Dendritic cell treated with granulocyte-macrophage colony-stimulating factor and Interleukin-4, amounts not matched to agents 40 ng/mL and 50 ng/mL, for 4 days (primary cell): ENCODE measurements around the gene PIAS1.
"Not testable (repeated sequence)": the region's sequence is repeated elsewhere in the genome, so short reads cannot be mapped to it uniquely, and the experiment has no call there.

Source experiments
- H3K27ac Mint-ChIP-seq: one replicate; pipeline ENCODE4 v1.8.0; 2022; ENCODE audit warnings: mild to moderate bottlenecking, mixed read lengths
- H3K27me3 Mint-ChIP-seq: one replicate; pipeline ENCODE4 v1.8.0; 2022; ENCODE audit warnings: mild to moderate bottlenecking, mixed read lengths
- H3K36me3 Mint-ChIP-seq: one replicate; pipeline ENCODE4 v1.8.0; 2022; ENCODE audit warnings: low read depth, mixed read lengths
- H3K4me1 Mint-ChIP-seq: one replicate; pipeline ENCODE4 v1.8.0; 2022; ENCODE audit warnings: low read depth, mixed read lengths
- H3K4me3 Mint-ChIP-seq: one replicate; pipeline ENCODE4 v1.8.0; 2022; ENCODE audit warnings: mild to moderate bottlenecking, moderate library complexity, mixed read lengths
- H3K9me3 Mint-ChIP-seq: one replicate; pipeline ENCODE4 v1.8.0; 2022; ENCODE audit warnings: mixed read lengths
- intact Hi-C: fragments of 100-400 bp; cut with micrococcal nuclease; formaldehyde crosslinking; loops from one replicate; pipeline ENCODE4 v1.15.0; 2022

The PIAS1 gene

GRCh38 chr15:68053701-68054627 is at the start of gene PIAS1:
Gene PIAS1, plus strand, starts transcription at chr15:68054315. Its CDS starts 12 bp downstream, at chr15:68054327.
- no peaks in the 10 kb centered on the region for H3K9me3 Mint-ChIP-seq
- peaks cover 32% of the 10 kb centered on the region for H3K4me1 Mint-ChIP-seq
- H3K4me3 Mint-ChIP-seq, result peak within 1 kb of the TSS; percentile 86
- intact Hi-C loops, result loop anchor here (5.0 kb wide), 3 partner anchors 47 to 192 kb away; no protein-coding TSS in a partner anchor
- H3K27me3 Mint-ChIP-seq, result no peaks in the 10 kb centered on the region
- H3K27ac Mint-ChIP-seq, result peak within 1 kb of the TSS; percentile 93
- peaks cover 28% of the 10 kb centered on the region for H3K36me3 Mint-ChIP-seq

GRCh38 chr15:68007642-68008041 is 46.5 kb upstream of the PIAS1 start:
- not testable (repeated sequence) for H3K27me3 Mint-ChIP-seq, H3K4me3 Mint-ChIP-seq
- H3K27ac Mint-ChIP-seq, result peak overlapping the region; percentile 67
- peaks cover 16% of the 10 kb centered on the region for H3K9me3 Mint-ChIP-seq
- intact Hi-C loops, result loop anchor here (5.0 kb wide), 1 partner anchor 45 kb away; the partner anchor contains the start of gene PIAS1
- H3K36me3 Mint-ChIP-seq, result peaks cover 11% of the 10 kb centered on the region
- peaks cover 61% of the 10 kb centered on the region for H3K4me1 Mint-ChIP-seq

- Mint-ChIP-seq H3K27ac (no peak overlapping the region), H3K27me3 (no peaks in the 10 kb centered on the region), H3K36me3 (peaks cover 11% of the 10 kb centered on the region), H3K9me3 (peaks cover 16% of the 10 kb centered on the region), H3K4me3 (no peak overlapping the region), H3K4me1 (peaks cover 49% of the 10 kb centered on the region)
- intact Hi-C loops, result no loop called here
Observed at GRCh38 chr15:68010361-68011153, 43.6 kb upstream of the PIAS1 start.

- H3K27ac Mint-ChIP-seq, result no peak overlapping the region
- H3K27me3 Mint-ChIP-seq, result no peaks in the 10 kb centered on the region
- H3K4me3 Mint-ChIP-seq, result no peak overlapping the region
- H3K9me3 Mint-ChIP-seq, result peaks cover 7% of the 10 kb centered on the region
- peaks cover 34% of the 10 kb centered on the region for H3K4me1 Mint-ChIP-seq
- intact Hi-C loops, result no loop called here
- H3K36me3 Mint-ChIP-seq, result peaks cover 5% of the 10 kb centered on the region
Observed at GRCh38 chr15:68012911-68013310, 41.2 kb upstream of the PIAS1 start.

- Mint-ChIP-seq H3K27me3 (no peaks in the 10 kb centered on the region), H3K4me1 (peaks cover 21% of the 10 kb centered on the region), H3K27ac (no peak overlapping the region), H3K36me3 (no peaks in the 10 kb centered on the region), H3K4me3 (no peak overlapping the region), H3K9me3 (no peaks in the 10 kb centered on the region)
- intact Hi-C loops, result no loop called here
Observed at GRCh38 chr15:68014219-68014618, 39.9 kb upstream of the PIAS1 start.

- Mint-ChIP-seq H3K4me1 (peaks cover 11% of the 10 kb centered on the region), H3K27me3 (no peaks in the 10 kb centered on the region), H3K27ac (no peak overlapping the region), H3K36me3 (no peaks in the 10 kb centered on the region), H3K4me3 (no peak overlapping the region), H3K9me3 (no peaks in the 10 kb centered on the region)
- intact Hi-C loops, result no loop called here
Observed at GRCh38 chr15:68015244-68015643, 38.9 kb upstream of the PIAS1 start.

- no peak overlapping the region for H3K4me3 Mint-ChIP-seq
- H3K4me1 Mint-ChIP-seq, result peaks cover 11% of the 10 kb centered on the region
- no peaks in the 10 kb centered on the region for H3K27me3 Mint-ChIP-seq
- no peaks in the 10 kb centered on the region for H3K36me3 Mint-ChIP-seq
- intact Hi-C loops, result no loop called here
- H3K27ac Mint-ChIP-seq, result no peak overlapping the region
- no peaks in the 10 kb centered on the region for H3K9me3 Mint-ChIP-seq
Observed at GRCh38 chr15:68017201-68017600, 36.9 kb upstream of the PIAS1 start.

- Mint-ChIP-seq H3K27ac (no peak overlapping the region), H3K4me1 (peaks cover 27% of the 10 kb centered on the region), H3K4me3 (no peak overlapping the region), H3K36me3 (no peaks in the 10 kb centered on the region), H3K27me3 (no peaks in the 10 kb centered on the region), H3K9me3 (no peaks in the 10 kb centered on the region)
- intact Hi-C loops, result no loop called here
Observed at GRCh38 chr15:68018797-68019444, 35.2 kb upstream of the PIAS1 start.

- H3K9me3 Mint-ChIP-seq, result no peaks in the 10 kb centered on the region
- no peaks in the 10 kb centered on the region for H3K36me3 Mint-ChIP-seq
- H3K4me3 Mint-ChIP-seq, result no peak overlapping the region
- H3K4me1 Mint-ChIP-seq, result peaks cover 27% of the 10 kb centered on the region
- no peak overlapping the region for H3K27ac Mint-ChIP-seq
- H3K27me3 Mint-ChIP-seq, result no peaks in the 10 kb centered on the region
- intact Hi-C loops, result no loop called here
Observed at GRCh38 chr15:68019814-68020525, 34.1 kb upstream of the PIAS1 start.

- no peaks in the 10 kb centered on the region for H3K36me3 Mint-ChIP-seq
- H3K4me3 Mint-ChIP-seq, result no peak overlapping the region
- H3K4me1 Mint-ChIP-seq, result peaks cover 30% of the 10 kb centered on the region
- no peaks in the 10 kb centered on the region for H3K27me3 Mint-ChIP-seq
- intact Hi-C loops, result no loop called here
- H3K9me3 Mint-ChIP-seq, result no peaks in the 10 kb centered on the region
- H3K27ac Mint-ChIP-seq, result no peak overlapping the region
Observed at GRCh38 chr15:68020685-68021084, 33.4 kb upstream of the PIAS1 start.

GRCh38 chr15:68022061-68022460 is 32.1 kb upstream of the PIAS1 start:
- H3K27me3 Mint-ChIP-seq, result no peaks in the 10 kb centered on the region
- no peaks in the 10 kb centered on the region for H3K36me3 Mint-ChIP-seq
- peaks cover 30% of the 10 kb centered on the region for H3K4me1 Mint-ChIP-seq
- no peaks in the 10 kb centered on the region for H3K9me3 Mint-ChIP-seq
- H3K27ac Mint-ChIP-seq, result no peak overlapping the region
- intact Hi-C loops, result no loop called here
- no peak overlapping the region for H3K4me3 Mint-ChIP-seq

GRCh38 chr15:68023307-68024101 is 30.6 kb upstream of the PIAS1 start:
- Mint-ChIP-seq H3K27ac (no peak overlapping the region), H3K4me3 (no peak overlapping the region), H3K27me3 (no peaks in the 10 kb centered on the region), H3K4me1 (peaks cover 37% of the 10 kb centered on the region), H3K36me3 (no peaks in the 10 kb centered on the region), H3K9me3 (no peaks in the 10 kb centered on the region)
- intact Hi-C loops, result no loop called here
